SK-N-MC (cell line): ENCODE data around the gene MAEA.

Experiments
- EZH2 ChIP-seq: fragments of 200-600 bp; sonication (generic); IDR thresholded peaks from one replicate; pipeline ENCODE4 v1.6.1; 2017; ENCODE audit warnings: antibody characterized with exemption
- POLR2AphosphoS5 ChIP-seq: IDR thresholded peaks from 2 replicates; pipeline ENCODE4 v1.6.1; 2012; ENCODE audit warnings: mild to moderate bottlenecking, low read depth, low read length, borderline replicate concordance

- TF ChIP-seq POLR2AphosphoS5, result no peak
- no peak for TF ChIP-seq EZH2
Observed at GRCh38 chr4:1329408-1330371, 40.0 kb downstream of the MAEA start.
